ENCODE measurements around the gene CCDC167.
"Not testable (repeated sequence)": the region's sequence is repeated elsewhere in the genome, so short reads cannot be mapped to it uniquely, and the experiment has no call there.

CCDC167 gene

GRCh38 chr6:37459981-37460800, 39.5 kb downstream of the CCDC167 start:
- no peak for DNase-seq

GRCh38 chr6:37456816-37457560, 42.7 kb downstream of the CCDC167 start:
- no peak for DNase-seq

DNA sequence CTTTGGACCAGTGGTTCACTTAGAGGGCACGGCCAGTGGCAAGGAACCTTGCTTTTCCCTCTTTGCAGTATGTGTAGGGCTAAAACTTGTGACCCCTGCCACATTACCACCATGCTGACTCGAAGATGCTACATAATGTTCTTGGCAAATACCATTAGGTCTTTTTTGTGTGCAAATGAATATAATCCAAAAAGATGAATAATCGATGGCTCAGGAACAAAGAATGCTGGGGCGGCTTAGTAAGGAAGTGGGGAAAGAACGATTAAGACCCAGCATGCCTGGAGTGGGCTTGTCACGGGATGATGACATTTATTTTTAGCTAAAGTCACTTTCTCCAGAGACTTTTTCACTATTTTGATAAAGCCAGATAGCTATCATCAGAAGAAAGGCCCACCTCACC, 43.6 kb downstream of the CCDC167 start:
- DNase-seq = no peak

- no peak for DNase-seq
Observed at GRCh38 chr6:37454420-37455140, 45.1 kb downstream of the CCDC167 start.

DNA sequence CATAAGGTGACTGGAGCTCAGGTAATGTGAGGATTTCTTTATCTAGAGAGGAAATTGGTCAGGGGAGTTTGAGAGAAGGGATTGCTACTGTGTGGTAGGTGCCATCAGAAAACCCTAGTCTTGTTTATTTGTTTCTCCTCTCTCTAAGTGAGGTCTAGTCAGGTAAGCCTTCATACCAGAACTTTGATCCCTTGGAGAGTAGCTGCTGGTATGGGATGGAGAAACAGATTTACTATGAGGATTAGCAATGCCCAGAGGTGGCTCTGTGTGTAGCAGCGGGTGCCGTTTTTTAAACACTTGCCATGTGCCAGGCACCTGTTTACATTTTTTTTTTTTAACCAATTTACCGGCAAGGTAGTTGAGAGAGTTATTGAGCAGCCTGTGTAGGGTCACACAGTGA, 47.2 kb downstream of the CCDC167 start:
- no peak for DNase-seq

DNA sequence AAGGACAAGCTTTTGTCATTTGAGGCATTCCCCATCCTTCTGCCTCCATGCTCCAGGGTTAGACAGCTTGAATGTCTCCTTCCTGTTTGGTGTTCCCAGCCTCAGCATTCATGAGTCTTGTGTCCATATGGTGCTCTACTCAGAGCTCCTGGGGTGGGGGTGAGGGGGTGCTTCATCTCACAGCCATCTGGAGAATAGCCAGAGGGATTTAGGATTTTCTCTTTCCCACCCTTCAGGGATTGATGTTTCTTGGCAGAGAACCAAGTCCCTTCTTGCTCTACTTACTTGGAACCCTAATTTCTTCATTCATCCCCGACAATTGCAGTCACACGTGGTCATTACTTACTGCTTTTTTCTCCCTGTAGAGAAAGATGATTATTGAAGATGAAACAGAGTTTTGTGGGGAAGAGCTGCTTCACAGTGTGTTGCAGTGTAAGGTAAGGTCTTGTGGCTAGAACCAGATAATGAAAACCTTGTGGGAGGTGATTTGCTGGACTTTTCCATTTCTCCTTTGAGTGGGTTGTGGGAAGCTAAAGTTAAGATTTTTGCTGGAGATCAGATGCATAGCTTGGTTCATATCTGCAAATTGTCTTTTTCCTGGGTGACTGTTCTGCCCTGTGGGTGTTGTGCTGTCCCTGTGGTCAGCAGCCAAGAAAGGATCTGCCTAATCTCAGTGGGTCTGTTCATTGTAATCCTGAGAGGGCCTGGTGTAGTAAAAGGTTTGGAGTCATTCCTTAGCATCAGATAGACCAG, 48.1 kb downstream of the CCDC167 start:
- DNase-seq = no peak

DNA sequence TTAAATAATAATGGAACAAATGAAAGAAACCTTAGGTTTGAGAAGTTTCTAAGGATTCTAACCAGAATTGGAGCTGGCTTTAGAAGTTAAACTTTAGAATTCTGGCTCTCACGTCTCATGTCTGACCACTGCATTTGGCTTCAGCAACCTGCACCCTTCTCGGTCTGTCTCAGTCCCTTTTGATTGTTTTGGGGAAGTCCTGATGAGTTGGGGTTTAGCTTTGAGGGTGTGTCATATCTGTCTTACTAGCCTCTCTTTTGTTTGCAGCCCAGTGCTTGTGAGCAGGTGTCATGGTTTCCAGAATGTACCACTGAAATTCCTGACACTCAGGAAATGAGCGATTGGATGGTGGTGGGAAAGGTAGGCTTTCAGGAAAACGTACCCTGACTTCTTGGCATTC, 49.7 kb downstream of the CCDC167 start:
- DNase-seq = no peak

DNA sequence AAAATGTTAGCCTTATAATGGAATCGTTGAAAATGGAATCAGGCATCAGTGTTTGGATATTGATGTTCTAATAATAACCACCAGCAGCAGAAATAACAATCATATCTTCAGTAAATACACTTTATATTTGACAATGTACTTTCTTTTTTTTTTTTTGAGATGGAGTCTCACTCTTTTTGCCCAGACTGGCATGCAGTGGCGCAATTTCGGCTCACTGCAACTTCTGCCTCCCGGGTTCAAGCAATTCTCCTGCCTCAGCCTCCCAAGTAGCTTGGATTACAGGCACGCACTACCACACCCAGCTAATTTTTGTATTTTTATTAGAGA, 56.5 kb downstream of the CCDC167 start:
- DNase-seq = not testable (repeated sequence)

- no peak for DNase-seq
Observed at GRCh38 chr6:37442416-37443215, 57.1 kb downstream of the CCDC167 start.

- no peak for DNase-seq
Observed at GRCh38 chr6:37441651-37442050, 58.0 kb downstream of the CCDC167 start.

DNA sequence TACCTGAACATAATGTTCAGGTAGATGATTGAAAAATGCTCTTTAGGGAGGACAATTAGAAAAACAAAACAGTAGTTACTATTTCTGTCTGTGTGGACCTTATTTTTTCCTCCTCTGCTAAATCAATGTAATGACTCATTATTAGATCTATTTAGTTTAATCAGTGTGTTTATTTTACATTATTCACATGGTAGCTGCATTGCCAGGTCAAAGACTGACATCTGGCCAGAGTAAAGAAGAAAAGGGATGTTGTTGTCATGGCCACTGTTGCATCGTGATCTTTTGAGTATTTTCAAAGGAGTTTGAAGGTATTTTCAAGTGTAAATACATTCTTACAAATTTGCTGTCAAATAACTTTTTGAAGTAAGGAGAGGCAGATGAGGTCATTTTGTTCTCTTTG, 60.8 kb downstream of the CCDC167 start:
- no peak for DNase-seq

DNA sequence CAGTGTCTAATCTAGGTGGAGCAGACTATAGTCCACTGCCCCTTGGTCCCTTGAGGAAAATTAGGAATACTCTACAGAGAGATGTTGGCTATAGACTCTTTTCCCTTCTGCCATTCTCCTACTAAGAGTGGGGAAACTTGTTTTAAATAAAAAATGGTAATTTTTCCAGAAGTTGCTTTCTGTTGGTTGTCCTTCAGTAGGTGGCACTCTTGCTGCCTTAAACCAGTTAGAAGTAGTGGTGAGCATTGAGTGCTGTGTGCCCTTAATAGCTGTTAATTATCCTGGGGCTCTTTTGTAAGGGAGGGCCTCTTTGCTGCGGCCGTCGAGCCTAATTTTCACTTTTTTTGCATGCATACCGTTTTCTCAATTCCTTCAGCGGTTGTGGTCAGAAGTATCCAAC, 63.9 kb downstream of the CCDC167 start:
- no peak for DNase-seq

DNA sequence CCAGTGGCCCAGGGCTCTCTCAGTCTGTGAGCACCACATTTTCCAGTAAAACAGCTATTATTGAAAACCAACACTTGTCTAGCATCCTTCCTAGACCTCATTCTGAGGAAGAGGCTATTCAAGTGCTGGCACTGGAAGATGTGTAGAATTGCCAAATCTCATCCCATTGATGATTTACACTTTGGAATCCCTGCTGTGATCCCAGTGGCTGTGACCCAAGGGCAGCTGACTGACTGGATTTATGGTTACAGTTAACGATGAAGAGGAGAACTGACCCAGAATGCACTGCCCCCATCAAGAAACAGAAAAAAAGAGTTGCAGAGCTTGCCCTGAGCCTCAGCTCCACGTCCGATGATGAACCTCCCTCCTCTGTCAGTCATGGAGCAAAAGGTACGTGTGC, 64.3 kb downstream of the CCDC167 start:
- DNase-seq = no peak

DNA sequence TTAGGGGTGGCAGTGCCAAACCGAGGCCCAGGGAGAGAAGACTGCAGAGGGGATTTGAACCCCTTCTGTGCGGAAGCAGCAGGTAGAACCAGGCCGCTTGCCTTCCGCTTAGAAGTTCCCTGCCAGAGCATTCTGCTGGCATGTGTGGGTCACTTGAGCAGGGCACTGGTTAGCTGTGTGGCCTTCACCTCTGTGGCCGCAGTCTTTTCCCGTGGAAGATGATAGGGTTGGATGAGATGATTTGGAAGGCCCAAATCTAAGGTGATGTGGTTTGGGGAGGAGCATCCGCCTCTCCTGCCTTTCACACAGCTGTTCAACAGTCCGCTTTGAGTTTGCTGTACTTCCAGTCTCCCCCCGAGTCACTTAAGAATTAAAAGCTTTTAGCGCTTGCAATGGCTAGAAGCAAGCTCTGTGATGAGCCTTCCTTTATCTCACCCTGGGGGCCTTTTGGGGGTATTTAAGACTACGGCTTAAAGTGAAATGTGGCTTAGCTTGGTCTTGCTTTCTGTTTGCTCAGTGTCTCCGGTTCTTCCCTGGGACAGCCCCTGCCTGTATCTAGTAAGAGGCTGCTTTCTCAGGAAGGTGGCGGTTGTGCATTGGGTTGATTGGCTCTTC, 65.9 kb downstream of the CCDC167 start:
- DNase-seq = peak; percentile 36
